NCI-H1694 treated with DMSO at 0.1 percent for 48 hours (cell line): ENCODE results near the gene TAPBP.

ENCODE experiments used
- DNase-seq: peaks from one replicate; lab custom pipeline; 2025; lab: John Stamatoyannopoulos, UW

The TAPBP gene

GRCh38 chr6:33319939-33320314, 6.0 kb upstream of the TAPBP start:
- no peak for DNase-seq

- DNase-seq: no peak
These were observed 4.7 kb upstream of the TAPBP start for GRCh38 chr6:33318426-33319073.

- peak; percentile 77 for DNase-seq
These were observed 4.0 kb upstream of the TAPBP start, which contains the start of gene ZBTB22 for GRCh38 chr6:33317669-33318425. ZBTB22 (minus strand) TSS chr6:33317744; CDS start chr6:33316916, 828 bp downstream.

- DNase-seq: no peak
These were observed 3.5 kb upstream of the TAPBP start for GRCh38 chr6:33317419-33317668.

- DNase-seq: no peak
These were observed 2.9 kb upstream of the TAPBP start for GRCh38 chr6:33316603-33317418.

GRCh38 chr6:33315793-33316602, 2.1 kb upstream of the TAPBP start:
- DNase-seq: no peak

GRCh38 chr6:33314943-33315792, 1.3 kb upstream of the TAPBP start:
- no peak for DNase-seq

GRCh38 chr6:33314515-33314942, 651 bp upstream of the TAPBP start:
- DNase-seq: no peak

GRCh38 chr6:33313105-33313708, 671 bp downstream of the TAPBP start:
- DNase-seq: no peak

- DNase-seq: peak; percentile 22
These were observed 1.3 kb downstream of the TAPBP start for GRCh38 chr6:33312361-33313104.

GRCh38 chr6:33306356-33306755, 7.5 kb downstream of the TAPBP start:
- no peak for DNase-seq

- no peak for DNase-seq
These were observed 8.8 kb downstream of the TAPBP start for GRCh38 chr6:33305052-33305451.

GRCh38 chr6:33304216-33304615, 9.7 kb downstream of the TAPBP start:
- DNase-seq: no peak

- no peak for DNase-seq
These were observed 12.0 kb downstream of the TAPBP start for GRCh38 chr6:33301877-33302276.

GRCh38 chr6:33299237-33299944, 14.5 kb downstream of the TAPBP start:
- peak; percentile 74 for DNase-seq

- DNase-seq: no peak
These were observed 15.1 kb downstream of the TAPBP start, which contains the start of gene RGL2 for GRCh38 chr6:33298773-33299236. RGL2 (minus strand) TSS chr6:33298942; CDS start chr6:33298610, 332 bp downstream.

- no peak for DNase-seq
These were observed 15.7 kb downstream of the TAPBP start for GRCh38 chr6:33297956-33298772.

GRCh38 chr6:33297406-33297955, 16.4 kb downstream of the TAPBP start:
- no peak for DNase-seq
